Measurements from ENCODE around the gene EGFR.

Gene EGFR

DNA sequence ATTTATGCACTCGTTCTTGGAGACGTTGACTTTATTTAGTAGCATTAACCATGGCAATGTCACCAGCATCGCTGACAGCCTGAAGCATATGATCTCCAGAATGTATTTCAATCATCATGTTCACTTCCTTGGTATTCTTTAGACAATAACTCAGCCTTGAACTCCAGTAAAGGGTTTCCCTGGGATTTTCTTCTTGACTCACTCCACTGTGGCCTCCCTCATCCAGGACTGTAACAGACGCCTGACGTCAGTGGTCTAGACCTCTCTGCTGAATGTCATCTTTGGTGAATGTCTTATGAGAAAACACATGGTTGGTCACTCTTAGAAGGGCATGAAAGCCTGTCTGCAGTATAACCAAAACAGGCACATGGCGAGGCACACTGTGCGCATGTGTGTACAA is 64.4 kb downstream of the EGFR start:
- DNase-seq = no peak

DNA sequence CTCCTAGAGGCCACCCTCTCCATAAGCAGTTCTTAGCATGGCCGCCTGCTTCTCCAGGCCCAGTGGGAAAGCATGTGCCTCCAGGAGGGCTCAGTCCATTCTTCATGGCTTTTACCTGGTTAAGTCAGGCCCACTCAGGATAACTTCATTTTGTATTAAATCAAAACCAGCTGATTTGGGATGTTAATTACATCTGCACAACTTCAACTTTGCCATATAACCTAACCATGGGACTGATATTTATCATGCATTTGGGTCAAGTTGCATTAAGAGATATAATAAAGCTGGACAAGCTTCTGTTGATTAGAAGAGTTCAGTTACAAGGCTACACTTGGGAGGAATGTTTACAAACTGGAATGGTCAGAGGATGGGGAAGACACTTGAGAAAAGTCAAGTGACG is 65.5 kb downstream of the EGFR start:
- no peak for DNase-seq

DNA sequence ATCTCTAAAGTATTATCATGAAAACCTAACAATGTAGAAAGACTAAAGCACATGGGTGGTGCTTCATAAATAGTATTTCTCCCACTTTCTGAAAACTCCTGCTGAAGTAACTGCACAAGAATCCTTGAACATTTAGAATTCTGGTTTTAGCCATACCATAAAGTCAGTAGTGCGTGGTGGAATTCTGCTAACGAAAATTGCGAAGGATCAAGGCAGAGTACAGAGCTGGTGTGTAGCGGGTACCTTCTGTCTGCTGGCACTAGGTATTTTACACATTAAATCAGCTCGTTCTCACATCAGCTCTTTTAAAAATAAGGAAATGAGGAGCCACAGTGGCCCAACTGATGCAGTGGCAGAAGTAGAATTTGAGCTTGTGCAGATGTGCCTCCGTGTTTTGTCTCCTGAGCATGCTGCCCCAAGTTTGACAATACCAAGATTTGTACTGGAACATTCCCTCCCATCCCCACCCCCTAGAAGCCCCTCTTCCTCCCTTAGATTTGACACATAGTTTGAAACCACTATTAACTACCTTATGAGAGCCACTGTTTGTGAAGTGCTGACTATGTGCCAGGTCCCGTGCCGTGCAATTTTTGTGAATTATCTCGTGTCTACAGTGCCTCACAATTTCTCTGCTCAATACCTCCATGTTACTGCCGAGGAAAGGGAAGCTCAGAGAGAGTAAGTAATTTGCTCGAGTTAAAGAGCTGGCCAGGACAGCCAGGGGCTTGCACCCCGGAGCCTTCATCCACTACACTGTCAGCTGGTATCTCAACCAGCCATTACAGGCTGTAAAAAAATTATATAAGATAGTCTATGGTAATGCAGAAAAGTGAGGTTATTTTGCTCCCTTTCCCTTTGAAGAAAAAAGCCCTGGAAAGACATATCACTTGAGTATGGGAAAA is 66.9 kb downstream of the EGFR start:
- no peak for DNase-seq

DNA sequence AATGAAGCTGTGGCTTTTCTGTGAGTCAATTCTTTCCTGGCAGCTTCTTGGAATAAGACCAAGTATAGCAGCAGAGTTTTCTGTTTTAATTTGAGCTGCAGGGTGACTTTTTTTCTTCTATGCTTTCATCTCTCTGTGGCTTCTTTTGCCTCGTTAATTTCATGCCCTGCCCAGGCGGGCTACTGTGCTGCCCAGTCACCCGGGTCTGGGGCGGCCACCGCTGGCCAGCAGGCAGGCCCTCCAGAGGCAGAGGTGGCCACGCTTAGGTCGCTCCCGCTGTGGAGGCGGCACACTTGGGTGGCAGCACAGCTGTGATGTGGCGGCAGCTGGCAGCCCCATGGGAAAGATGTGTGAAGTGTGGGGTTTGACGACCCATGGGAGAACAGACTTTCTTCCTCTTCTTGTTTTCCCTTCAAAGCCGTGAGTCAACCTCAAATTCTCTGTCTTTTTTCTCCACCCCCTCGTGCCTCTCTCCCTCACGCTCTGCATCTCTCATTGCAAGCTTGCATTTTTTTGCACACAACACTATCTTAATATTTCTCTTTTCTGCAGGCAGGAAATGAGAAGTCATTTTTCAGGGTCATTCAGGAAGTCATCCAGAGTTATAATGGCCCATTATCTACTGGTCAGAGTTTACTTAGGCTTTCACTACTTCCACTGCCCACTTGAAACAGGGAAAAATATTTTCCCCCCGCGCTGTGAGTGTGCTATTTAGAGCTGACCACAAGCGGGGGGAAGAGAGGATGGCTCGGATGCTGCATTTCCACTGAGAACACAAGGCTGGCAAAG is 67.8 kb downstream of the EGFR start:
- peak; percentile 17 for DNase-seq

DNA sequence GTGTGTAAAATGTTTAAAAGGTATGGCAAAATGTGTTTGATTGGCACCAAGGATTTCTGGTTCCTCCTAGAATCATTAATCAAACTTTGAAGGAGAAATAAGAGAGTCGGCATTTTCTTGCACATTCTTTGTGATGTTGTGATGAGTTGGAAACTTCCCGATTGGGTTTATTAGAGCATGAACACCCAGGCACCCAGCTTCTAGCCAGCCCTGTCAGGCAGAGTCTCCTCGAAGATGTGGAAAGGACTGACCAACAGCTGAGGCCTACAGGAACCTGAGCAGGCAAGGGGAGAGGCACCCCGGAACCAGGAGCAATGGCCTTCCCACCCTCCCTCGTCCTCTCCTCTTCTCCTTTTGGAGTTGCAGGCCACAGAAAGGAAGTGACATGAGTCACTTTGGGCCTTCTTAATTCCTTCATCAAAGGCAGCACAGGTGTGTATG is 68.7 kb downstream of the EGFR start:
- no peak for DNase-seq

DNA sequence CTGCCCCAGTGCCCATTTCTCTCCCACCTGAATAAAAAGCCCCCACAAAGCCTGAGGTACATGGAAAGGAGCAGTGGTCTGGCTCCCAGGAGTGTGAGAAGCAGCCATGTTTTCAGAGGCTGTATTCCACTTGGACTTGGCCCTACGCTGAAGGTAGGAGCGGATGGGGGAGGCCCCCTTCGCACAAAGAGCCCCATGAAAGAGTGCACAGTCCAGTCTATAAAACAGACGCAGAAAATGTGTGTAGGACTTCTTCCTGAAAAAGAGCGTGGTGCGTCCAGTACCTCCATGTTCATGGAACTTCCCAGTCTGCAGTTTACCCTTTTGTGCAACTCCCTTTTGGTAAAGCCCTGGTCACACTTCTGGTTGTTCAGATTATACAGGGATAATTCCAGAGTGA is 69.3 kb downstream of the EGFR start:
- DNase-seq = no peak

DNA sequence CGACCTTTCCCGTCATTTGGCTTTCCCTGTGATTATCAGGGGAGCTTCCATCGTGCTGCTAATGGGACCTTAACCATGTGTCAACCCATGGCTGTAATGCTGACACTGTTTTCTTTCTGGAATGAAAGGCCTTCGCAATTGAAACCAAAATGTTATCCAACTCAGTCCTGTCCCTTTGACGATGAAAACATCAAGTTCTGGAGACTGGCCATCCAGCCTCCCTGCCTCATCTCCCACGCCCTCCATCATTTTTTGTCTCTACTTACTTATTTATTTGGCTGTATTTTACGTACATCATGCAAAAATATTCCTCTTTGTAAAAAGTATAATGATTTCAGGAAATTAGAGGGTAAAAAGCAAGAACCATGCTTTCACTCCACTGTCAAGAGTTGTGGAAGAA is 69.8 kb downstream of the EGFR start:
- DNase-seq = no peak

DNA sequence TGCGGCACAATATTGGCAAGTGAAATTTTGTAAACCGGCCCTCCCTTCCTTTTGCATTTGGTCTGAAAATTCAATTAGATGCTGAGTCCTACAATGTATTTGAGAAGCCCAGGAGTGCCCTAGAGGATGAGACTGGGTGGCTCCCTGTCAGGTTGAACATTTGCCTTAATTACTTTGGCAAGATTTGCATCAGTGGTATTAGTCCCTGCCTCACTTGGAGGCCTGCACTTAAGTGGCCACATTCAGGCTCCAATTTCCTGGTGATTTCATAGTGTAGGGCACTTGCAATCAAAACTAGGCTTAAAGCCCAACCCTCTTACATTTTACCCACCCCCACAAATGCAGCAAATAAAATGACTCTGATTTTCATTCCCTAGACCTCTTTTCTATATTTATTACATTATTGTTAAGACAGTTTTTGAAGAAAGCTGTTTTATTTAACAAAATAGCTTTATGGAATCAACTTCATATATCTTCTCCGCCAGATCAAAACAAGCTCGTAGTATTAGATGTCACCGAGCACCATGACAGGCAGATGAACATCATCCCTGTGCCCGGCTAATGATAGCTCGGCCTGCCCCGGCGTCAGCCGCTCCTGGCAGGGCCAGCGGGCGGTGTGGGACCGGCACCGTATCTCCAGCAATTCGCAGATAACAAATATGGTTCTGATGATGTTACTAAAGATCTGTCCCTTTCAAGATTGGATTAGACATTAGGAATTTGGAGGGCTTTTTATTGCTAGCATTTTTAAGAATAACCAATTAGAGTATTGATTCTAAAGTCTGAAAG is 73.6 kb downstream of the EGFR start:
- no peak for DNase-seq

DNA sequence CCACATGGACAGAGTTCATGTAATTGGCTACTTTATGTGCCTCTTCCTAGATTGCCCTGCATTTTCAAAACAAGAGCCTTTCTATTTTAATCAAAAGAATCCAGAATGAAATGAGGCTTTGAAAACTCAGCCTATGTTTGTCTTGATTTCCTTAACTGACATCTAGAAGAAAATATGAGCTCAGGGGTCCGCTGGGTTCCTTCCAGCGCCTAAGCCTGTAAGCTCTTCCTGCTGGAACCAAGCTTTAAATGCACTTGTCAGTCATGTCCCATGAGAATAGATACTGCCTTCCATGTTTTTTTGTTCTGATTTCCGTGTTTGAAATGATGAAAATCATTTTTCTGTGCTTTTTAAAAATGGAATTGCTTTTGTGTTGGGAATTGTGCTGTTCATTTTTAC is 74.2 kb downstream of the EGFR start:
- no peak for DNase-seq

DNA sequence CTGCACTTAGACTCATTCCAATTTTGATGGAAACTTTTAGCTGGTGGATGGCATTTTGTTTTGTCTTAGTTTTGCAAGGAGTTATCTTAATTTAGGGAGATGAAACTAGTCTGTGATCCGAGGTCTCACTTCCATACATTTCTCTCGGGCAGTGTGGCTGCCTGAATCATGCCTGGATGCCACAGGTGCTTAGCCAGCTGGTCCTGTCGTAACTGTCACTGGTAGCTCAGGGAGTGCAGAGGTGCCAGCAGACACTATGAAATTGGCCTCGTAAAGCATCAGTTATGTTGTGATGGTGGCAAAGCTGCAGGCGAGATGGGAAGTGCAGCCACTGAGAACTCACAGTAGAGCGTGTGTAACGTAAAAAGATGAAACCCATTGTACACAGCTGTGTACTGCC is 74.9 kb downstream of the EGFR start:
- no peak for DNase-seq

DNA sequence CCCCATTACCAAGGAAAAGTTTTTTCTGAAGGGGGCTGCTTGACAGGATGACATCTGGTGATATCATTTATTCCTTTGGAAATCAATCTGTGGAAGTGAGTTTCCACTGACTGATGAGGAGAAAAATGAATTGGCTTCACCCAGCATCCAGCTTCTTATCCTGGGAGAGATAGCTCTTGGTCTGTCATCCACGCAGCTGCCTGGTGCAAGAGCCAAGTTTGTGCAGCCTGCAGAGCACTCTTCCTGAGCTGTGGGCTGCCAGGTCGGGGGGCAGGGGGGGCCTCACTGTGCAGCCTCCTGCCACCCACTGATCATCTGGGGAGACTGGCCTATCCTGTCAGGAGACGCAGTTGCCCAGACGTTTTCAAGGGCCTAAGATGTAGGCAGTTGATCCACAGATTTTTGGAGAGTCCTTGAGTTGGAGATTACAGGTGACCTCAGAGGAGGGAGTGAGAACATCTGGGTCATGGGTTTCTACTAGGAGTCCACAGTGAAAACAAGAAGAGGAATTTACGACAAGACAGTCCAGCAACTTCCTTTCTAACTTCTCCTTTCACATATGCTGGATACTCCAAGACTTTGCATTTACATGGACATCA is 75.4 kb downstream of the EGFR start:
- DNase-seq = no peak

DNA sequence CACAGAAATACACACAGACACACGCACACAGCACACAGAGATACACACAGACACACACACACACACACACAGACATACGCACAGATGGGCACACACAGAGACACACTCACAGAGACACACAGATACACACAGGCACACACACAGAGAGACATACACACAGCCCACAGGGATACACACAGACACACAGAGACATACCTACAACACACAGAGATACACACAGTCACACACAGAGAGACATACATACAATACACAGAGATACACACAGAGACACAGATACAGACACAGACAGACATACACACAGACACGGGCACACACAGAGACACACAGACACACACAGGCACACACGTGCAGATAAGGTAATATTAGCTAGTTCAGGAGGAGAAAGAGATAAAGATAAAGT is 76.9 kb downstream of the EGFR start:
- DNase-seq = no peak

DNA sequence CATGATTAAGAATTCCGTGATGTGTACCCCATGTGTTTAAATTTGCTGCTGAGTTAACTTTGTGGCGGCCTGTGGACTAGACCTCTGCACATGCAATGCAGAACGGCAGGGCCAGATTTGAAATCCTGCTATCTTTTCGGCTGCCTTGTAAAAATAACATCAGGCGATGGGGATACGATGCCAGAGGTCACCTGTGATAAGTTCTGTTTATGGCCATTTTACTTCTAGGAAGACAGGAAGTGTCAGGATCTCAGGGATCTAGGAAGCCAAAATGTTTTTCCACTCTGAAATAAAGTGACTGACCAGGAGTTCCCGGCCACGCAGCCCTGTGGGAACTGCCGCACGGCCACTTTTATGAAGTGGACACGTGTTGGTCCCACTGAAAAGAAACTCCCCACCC is 77.5 kb downstream of the EGFR start:
- DNase-seq = no peak

DNA sequence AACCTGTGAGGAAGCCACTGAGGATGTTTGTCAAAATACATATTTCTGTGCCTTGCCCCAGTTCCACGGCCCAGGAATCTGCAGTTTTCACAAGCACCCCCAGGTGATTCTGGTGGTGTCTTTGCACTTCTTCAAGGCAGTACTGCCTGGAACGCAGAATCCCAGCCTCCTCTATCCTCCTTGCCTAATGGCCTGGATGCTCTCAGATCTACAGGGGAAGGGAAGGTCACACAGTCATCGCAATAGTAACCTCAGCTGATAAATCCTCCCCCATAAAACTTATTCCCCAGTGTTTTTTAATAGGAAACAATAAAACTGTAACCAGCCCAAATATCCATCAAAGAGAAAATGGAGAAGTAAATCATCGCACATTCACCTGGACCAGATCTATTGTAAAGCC is 78.3 kb downstream of the EGFR start:
- DNase-seq = no peak

DNA sequence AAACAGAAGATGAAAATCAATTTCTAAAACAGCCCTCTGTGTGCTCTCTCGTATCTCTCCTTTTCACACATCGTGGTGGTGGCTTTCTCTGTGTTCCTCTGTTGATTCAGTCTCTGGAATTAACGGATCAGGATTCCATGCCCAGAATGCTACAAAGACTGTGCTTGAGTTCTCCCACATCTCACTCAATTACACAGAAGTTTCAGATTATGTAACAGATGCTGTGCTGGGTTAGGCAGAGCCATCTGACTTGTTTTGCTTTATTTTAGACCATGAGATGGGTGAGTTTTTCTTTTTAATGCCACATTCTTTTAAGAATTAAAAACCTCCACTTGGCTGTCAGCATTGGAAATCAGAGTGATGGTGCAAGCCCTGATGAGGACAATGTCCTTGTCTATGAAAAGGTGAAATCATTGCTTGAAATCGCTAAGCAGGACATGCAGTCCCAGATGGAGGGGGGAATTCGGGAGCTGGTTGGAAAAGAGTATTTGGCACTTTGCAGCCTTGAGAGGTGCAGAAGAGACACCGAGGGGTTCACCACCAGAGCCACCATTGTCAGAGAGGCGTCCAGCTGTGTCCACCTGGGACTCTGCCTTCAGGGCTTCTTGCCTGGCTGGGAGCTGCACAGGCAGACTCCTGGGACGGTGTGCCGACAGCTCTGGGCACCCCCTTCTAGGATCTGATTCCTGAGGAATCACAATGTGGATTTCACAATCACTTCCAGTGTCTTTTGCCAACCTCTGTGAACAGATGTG is 80.4 kb downstream of the EGFR start:
- DNase-seq = peak; percentile 56

DNA sequence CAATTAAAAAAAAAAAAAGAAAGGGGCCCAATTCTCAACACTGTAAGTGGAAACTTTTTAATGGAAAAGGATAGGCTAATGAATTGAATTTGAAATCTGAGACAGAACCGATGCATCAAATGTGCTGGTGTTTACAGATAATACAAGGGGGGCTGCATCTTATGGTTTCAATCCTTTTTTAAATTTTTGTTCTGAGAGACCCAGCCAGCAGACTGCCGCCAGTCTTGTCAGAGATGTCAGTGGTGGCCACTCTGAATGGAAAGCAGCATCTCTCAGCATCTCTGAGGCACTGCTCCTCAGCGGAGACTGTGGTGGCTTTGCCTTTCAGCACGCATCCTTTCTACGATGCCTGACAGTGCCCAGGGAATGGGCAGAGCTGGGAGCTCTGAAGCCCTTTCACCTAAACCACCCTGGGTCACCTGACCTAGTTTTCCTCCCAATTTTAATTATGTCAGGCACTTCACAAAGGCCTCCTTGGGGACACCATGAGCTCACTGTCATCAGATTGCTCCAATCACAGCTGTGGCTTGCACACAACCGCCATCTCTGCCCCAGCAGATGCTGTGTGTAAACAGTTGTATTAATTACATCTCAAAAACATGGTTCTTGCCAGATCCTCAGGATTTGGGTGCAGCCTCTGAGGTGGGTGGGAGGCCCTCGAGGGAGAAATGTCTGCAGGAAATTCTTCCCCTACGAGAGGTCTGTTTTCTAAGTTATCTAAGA is 81.2 kb downstream of the EGFR start:
- peak; percentile 31 for DNase-seq

DNA sequence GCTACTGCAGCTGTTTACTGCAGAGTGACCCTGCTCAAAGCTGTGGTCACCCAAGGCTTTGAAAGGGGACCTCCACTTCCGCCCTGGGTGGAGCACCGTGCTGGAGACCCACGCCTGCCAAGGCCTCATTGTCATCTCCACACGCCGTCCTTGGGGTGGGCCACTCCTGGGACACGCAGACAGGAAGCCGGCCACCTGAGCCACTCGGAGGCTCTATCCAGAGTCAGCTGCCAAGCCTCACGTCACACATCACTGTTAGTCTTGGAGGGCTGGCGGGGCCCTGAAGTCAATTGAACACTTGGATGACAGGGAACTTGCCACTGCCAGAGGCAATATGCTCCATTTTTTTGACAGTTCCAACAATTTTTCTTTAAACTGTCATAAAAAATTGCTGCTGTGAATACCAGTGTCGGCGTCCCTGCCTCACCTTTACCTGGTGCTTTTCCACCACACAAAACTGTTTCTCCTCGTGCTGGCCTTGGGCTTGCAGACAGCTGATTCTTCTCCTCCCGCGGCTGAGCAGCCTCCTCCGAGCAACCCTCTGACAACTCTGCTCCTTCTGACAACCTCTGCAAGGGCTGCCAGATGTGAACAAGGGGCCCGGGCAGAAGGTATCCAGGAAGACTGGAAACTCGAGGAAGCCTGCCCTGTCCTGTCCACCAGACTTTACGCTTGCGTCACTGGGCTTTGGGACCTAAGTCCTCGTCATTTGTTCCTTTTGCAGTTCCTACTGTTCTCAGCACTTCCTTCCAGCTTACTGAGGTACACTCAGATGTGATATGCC is 81.9 kb downstream of the EGFR start:
- DNase-seq = no peak

DNA sequence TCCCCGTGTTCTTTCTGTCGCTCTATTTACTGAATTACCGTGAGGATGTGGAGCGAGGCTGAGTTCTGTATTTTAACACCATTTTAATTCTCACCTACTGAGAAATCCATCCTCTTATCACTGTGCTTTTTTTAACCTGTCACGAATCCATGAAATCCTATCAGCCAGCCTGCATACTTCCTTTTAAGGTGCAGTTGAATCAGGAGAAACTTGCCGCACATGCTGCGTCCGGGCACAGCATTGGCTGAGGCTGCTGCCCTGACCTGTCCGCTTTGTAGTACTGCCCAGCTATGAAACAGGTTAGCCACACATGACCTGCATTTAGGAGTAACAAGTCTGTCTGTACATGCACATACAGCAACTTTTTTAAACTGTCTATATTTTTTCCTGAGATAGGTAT is 82.5 kb downstream of the EGFR start:
- DNase-seq = no peak

DNA sequence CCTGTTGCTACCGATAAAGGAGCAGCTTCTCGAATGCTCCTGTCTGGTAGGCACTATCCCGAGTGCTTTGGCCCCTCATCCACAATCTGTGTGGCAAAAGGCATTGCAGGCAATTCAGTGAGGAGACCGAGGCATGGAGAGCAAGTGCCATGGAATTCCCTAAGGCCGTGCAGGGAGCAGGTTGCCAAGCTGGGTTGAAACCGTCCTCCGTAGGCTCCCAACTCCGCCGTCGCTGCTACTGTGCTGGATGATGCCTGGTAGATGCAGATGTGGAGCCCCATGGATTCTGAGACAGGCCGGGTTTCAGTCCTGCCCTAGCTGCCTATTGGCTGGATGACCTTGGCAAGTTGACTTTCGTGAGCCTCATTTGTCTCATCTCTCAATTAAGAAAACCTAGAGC is 85.3 kb downstream of the EGFR start:
- no peak for DNase-seq

DNA sequence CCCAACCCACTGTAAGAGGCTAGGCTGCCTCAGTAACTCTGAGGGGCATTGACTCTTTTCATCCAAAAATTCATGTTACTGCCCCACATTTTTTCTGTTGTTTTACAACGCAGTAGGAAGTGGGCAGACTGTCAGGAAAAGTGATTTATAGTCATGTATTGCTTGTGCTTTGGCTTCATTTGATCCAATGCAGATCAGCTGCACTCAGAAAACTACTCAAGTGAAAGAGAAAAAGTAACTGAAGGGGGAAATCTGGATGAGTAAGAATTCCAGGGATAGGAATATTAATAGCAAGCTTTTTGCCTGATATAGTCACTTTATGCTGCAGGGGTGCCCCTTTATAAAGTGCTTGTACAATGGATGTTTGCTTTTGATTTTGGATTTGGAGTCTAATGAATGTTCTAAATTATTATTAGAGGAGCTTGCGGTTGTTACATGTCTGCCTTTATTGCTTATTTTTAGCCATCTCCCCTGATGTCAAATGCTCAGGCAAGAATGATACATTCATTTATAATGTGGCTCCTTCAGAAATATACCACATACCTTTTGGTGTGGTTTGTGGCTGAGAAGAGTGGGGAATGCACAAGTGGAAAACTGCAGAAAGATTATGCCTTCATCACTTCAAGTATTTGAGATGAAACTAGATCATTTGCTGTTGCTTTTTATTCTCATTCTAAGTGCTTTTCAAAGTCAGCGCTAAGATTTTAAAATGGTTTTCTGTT is 86.1 kb downstream of the EGFR start:
- DNase-seq = no peak

All from midbrain (tissue), 1 donor.